Brain microvascular endothelial cell (primary cell): ENCODE results near the gene MT1E.

ENCODE experiments used
- DNase-seq: peaks from one replicate; pipeline ENCODE4 v3.0.0-alpha.2; 2020
- H3K27ac ChIP-seq: fragments of 250-450 bp; sonication (Bioruptor Pico); 2 replicates; pipeline ENCODE4 v1.5.1; 2020; ENCODE audit warnings: mild to moderate bottlenecking, moderate library complexity
- H3K27me3 ChIP-seq: fragments of 250-450 bp; sonication (Bioruptor Pico); replicated peaks from 2 replicates; pipeline ENCODE4 v1.5.1; 2020; ENCODE audit warnings: mild to moderate bottlenecking
- H3K36me3 ChIP-seq: fragments of 250-450 bp; sonication (Bioruptor Pico); replicated peaks from 2 replicates; pipeline ENCODE4 v1.5.1; 2020; ENCODE audit warnings: mild to moderate bottlenecking
- H3K4me3 ChIP-seq: 2 replicates; pipeline ENCODE4 v1.5.1; 2011; ENCODE audit warnings: low read depth, mild to moderate bottlenecking, control low read depth, low read length, moderate library complexity
- in situ Hi-C: cut with HindIII; loops from 2 replicates; pipeline ENCODE4 v1.10.0; 2017; ENCODE audit warnings: low sequenced_read_pairs, low pct_ligation_motif_present
- TF ChIP-seq, protein P1 (sequence below): IDR thresholded peaks from 2 replicates; pipeline ENCODE4 v1.5.1; 2011; ENCODE audit warnings: low read depth, mild to moderate bottlenecking, moderate library complexity, low read length, control low read depth, inconsistent platforms; ENCODE audit errors: missing control alignments

The MT1E gene

DNA sequence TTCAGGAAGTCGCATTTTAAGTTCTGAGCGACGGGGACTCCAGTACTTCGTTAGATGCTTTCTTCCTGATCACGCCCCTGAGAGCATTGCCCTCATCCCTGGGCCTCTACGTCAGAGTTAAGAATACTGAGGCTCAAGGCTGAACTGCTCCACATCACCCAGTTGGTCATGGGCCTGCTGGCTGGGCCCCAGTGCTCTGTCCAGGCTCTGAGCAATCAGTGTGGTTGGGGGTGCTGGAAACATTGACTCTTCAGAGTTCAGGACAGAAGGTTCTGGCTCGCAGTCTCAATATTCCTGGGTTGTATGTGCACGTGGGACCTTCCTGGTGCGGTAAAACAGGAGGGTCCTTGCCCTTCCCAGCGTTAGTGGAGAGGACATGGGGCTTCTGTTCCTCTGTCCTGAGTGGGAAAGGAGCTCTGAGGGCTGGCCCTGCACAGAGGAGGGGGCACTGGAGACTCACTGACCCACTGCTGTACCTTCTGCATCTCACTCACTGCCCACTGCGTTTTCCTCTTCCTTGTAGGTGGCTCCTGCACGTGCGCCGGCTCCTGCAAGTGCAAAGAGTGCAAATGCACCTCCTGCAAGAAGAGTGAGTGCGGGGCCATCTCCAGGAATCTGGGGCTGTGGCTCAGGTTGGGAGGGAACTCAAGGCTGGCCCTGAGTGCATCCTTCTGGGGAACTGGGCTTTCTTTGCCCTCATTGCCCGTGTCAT lies 518 bp downstream of the MT1E start:
- TF ChIP-seq, protein P1, sequence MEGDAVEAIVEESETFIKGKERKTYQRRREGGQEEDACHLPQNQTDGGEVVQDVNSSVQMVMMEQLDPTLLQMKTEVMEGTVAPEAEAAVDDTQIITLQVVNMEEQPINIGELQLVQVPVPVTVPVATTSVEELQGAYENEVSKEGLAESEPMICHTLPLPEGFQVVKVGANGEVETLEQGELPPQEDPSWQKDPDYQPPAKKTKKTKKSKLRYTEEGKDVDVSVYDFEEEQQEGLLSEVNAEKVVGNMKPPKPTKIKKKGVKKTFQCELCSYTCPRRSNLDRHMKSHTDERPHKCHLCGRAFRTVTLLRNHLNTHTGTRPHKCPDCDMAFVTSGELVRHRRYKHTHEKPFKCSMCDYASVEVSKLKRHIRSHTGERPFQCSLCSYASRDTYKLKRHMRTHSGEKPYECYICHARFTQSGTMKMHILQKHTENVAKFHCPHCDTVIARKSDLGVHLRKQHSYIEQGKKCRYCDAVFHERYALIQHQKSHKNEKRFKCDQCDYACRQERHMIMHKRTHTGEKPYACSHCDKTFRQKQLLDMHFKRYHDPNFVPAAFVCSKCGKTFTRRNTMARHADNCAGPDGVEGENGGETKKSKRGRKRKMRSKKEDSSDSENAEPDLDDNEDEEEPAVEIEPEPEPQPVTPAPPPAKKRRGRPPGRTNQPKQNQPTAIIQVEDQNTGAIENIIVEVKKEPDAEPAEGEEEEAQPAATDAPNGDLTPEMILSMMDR: no peak
- Histone ChIP-seq H3K36me3 (no peaks in the 10 kb centered on the region), H3K4me3 (peak overlapping the region; percentile 74), H3K27me3 (no peaks in the 10 kb centered on the region), H3K27ac (peak overlapping the region; percentile 75)
- in situ Hi-C loops: no loop called here
- peak; percentile 66 for DNase-seq

DNA sequence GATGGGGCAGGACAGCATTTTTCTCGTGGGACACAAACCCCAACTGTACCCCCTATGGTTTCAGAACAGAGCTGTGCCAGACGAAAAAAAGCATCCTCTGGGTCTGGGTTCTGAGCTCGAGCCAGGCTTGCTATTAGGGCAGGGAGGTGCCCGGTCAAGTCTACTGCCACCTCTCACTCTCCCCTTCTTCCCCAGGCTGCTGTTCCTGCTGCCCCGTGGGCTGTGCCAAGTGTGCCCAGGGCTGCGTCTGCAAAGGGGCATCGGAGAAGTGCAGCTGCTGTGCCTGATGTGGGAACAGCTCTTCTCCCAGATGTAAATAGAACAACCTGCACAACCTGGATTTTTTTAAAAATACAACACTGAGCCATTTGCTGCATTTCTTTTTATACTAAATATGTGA lies 1.1 kb downstream of the MT1E start:
- Histone ChIP-seq H3K4me3 (peak overlapping the region; percentile 74), H3K27me3 (no peaks in the 10 kb centered on the region), H3K27ac (peak overlapping the region; percentile 54), H3K36me3 (no peaks in the 10 kb centered on the region)
- no peak for DNase-seq
- in situ Hi-C loops: no loop called here
- TF ChIP-seq, protein P1: no peak

DNA sequence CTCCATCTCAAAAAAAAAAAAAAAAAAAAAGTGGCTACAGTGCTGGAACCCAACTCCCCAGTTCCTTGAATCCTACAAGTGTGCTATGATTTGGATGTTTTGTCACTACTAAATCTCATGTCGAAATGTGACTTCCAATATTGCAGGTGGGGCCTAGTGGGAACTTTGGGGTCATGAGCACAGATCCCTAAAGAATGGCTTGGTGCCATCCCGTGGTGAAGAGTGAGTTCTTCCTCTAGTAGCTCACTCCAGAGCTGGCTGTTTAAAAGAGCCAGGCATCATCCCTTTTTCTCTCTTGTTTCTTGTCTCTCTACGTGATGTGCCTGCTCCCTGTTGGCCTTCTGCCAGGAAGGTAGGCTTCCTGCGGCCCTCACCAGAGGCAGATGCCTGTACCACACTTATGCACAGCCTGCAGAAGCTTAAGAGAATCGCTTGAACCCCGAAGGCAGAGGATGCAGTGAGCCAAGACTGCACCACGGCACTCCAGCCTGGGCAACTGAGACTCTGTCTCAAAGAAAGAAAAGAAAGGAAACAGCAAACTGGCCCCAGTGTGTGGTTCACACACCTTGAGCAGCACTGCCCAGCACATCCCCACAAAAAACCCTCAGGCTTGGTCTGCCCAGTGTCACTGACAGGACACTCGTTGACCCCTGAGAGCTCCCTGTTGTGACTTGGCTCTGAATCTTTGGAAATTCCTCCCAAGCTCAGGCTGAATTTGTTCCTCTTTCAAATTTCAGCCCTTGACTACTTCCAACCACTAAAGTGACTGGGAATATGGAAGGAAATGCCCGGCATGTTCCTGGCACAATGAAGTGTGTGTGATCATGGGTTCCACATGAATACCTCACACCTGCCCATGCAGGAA lies 3.1 kb downstream of the MT1E start:
- Histone ChIP-seq H3K27ac (no peak overlapping the region), H3K36me3 (no peaks in the 10 kb centered on the region), H3K4me3 (no peak overlapping the region), H3K27me3 (peaks cover 2% of the 10 kb centered on the region)
- DNase-seq: no peak
- TF ChIP-seq, protein P1: no peak
- in situ Hi-C loops: no loop called here

DNA sequence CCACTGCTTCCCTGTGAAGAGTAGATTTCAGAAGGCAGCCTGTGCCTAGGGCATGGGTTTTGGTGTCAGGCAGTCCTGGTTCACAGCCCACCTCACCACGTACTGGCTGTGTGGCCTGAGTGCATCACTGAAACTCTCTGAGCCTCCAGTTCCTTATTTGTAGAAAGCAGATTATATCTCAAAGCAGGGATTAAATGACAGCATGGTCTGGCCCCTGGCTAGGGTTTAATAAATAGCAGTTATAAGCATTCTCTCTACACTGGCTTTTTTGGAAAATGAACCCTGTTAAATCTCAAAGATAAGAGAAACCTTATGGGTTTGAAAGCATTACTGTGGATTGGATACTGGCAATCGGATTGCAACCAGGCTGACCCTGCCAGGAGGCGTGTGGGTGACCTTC lies 4.0 kb downstream of the MT1E start:
- Histone ChIP-seq H3K4me3 (no peak overlapping the region), H3K36me3 (no peaks in the 10 kb centered on the region), H3K27ac (no peak overlapping the region), H3K27me3 (peaks cover 6% of the 10 kb centered on the region)
- no peak for DNase-seq
- in situ Hi-C loops: no loop called here
- TF ChIP-seq, protein P1: no peak

DNA sequence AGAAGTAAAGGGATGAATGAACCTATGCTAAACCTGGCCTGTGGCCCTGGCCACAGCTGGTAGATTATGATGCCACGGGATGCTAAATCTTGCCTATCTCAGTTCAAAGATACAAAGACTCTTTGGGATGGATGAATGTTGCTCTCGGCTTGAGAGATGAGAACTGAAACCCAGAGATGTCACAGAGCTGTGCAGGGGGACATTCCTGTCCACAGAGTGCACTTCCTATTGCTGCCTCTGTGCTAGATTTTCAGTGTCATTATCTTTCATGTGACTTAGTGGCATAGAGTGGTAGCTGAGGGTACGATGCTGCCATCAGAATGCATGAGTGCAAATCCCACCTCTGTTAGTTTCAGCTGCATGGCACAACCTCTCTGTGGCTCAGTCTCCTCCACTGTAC lies 4.6 kb downstream of the MT1E start:
- TF ChIP-seq, protein P1: no peak
- Histone ChIP-seq H3K4me3 (no peak overlapping the region), H3K27me3 (peaks cover 12% of the 10 kb centered on the region), H3K36me3 (no peaks in the 10 kb centered on the region), H3K27ac (no peak overlapping the region)
- in situ Hi-C loops: no loop called here
- no peak for DNase-seq
